Measurements from ENCODE around the gene CLN5. TPM values are rescaled to one million over a fixed set of nuclear protein-coding genes. Genes with fewer than 3 reads are reported as not detected.
"Not testable (repeated sequence)": the region's sequence is repeated elsewhere in the genome, so short reads cannot be mapped to it uniquely, and the experiment has no call there.

Gene CLN5
- polyA plus RNA-seq, 3 donors from 2014 or later, result 3.2 to 7.4 (median 7.0) TPM

GRCh38 chr13:76992548-76993001 is 694 bp downstream of the CLN5 start:
- peaks cover 31 to 34% of the 10 kb centered on the region in 2 donors for H3K4me1 Mint-ChIP-seq
- H3K9me3 Mint-ChIP-seq, result no peaks in the 10 kb centered on the region
- DNase-seq, result no peak
- H3K4me3 Mint-ChIP-seq, result peak overlapping the region; percentile 89 to 97 (median 95)
- H3K36me3 Mint-ChIP-seq, result peaks cover 0 to 9% (median 6%) of the 10 kb centered on the region in 3 donors
- peak overlapping the region; percentile 84 to 100 (median 99) for H3K27ac Mint-ChIP-seq
- H3K27me3 Mint-ChIP-seq (ENCODE audit: low read depth in 3 of 3), result peaks cover 33 to 46% (median 37%) of the 10 kb centered on the region in 3 donors

- Mint-ChIP-seq H3K4me3 (peak overlapping the region; percentile 89 to 97 (median 95)), H3K27ac (peak overlapping the region in 5 of 6 donors; percentile 96 to 100 (median 99)), H3K36me3 (peaks cover 0 to 11% (median 6%) of the 10 kb centered on the region in 3 donors), H3K27me3 (ENCODE audit: low read depth in 3 of 3) (peaks cover 33 to 43% (median 37%) of the 10 kb centered on the region in 3 donors), H3K4me1 (peaks cover 31 to 34% of the 10 kb centered on the region in 2 donors), H3K9me3 (no peaks in the 10 kb centered on the region)
- DNase-seq, result no peak
Measured at GRCh38 chr13:76993021-76993420, 1.1 kb downstream of the CLN5 start.

- peaks cover 33 to 38% (median 33%) of the 10 kb centered on the region in 3 donors for H3K27me3 Mint-ChIP-seq (ENCODE audit: low read depth in 3 of 3)
- peaks cover 3 to 16% (median 6%) of the 10 kb centered on the region in 3 donors for H3K36me3 Mint-ChIP-seq
- peak overlapping the region in 3 of 6 donors; percentile 96 to 99 (median 99) for H3K27ac Mint-ChIP-seq
- DNase-seq, result no peak
- peak overlapping the region in 4 of 5 donors; percentile 89 to 97 (median 96) for H3K4me3 Mint-ChIP-seq
- H3K9me3 Mint-ChIP-seq, result no peaks in the 10 kb centered on the region
- H3K4me1 Mint-ChIP-seq, result peaks cover 31 to 34% of the 10 kb centered on the region in 2 donors
Measured at GRCh38 chr13:76993473-76993872, 1.6 kb downstream of the CLN5 start.

- Mint-ChIP-seq H3K36me3 (peaks cover 6 to 20% (median 9%) of the 10 kb centered on the region in 3 donors), H3K27me3 (ENCODE audit: low read depth in 3 of 3) (peaks cover 33 to 36% (median 33%) of the 10 kb centered on the region in 3 donors), H3K4me3 (peak overlapping the region in 3 of 5 donors; percentile 4 to 47 (median 41)), H3K9me3 (no peaks in the 10 kb centered on the region), H3K4me1 (peaks cover 31 to 34% of the 10 kb centered on the region in 2 donors), H3K27ac (peak overlapping the region in 3 of 6 donors; percentile 45 to 99 (median 68))
- DNase-seq, result no peak
Measured at GRCh38 chr13:76994281-76994680, 2.4 kb downstream of the CLN5 start.

GRCh38 chr13:77000475-77000874 is 8.6 kb downstream of the CLN5 start:
- no peak overlapping the region for H3K4me3 Mint-ChIP-seq
- peaks cover 0 to 6% of the 10 kb centered on the region in 2 donors for H3K4me1 Mint-ChIP-seq
- H3K27me3 Mint-ChIP-seq (ENCODE audit: low read depth in 3 of 3), result peaks cover 2 to 6% (median 2%) of the 10 kb centered on the region in 3 donors
- no peak for DNase-seq
- no peak overlapping the region for H3K27ac Mint-ChIP-seq
- H3K9me3 Mint-ChIP-seq, result no peaks in the 10 kb centered on the region
- peaks cover 6 to 41% (median 14%) of the 10 kb centered on the region in 3 donors for H3K36me3 Mint-ChIP-seq

- Mint-ChIP-seq H3K36me3 (peaks cover 6 to 38% (median 11%) of the 10 kb centered on the region in 3 donors), H3K4me3 (no peak overlapping the region), H3K27me3 (ENCODE audit: low read depth in 3 of 3) (peaks cover 0 to 6% (median 0%) of the 10 kb centered on the region in 3 donors), H3K27ac (peak overlapping the region in 1 of 6 donors; percentile 32), H3K9me3 (no peaks in the 10 kb centered on the region), H3K4me1 (peaks cover 0 to 6% of the 10 kb centered on the region in 2 donors)
- DNase-seq, result no peak
Measured at GRCh38 chr13:77001540-77001939, 9.7 kb downstream of the CLN5 start.

- H3K27ac Mint-ChIP-seq, result peak overlapping the region in 1 of 6 donors; percentile 32
- peaks cover under 1 to 8% of the 10 kb centered on the region in 2 donors for H3K4me1 Mint-ChIP-seq
- H3K9me3 Mint-ChIP-seq, result no peaks in the 10 kb centered on the region
- DNase-seq, result no peak
- H3K36me3 Mint-ChIP-seq, result peaks cover 6 to 34% (median 9%) of the 10 kb centered on the region in 3 donors
- H3K4me3 Mint-ChIP-seq, result no peak overlapping the region
- H3K27me3 Mint-ChIP-seq (ENCODE audit: low read depth in 3 of 3), result peaks cover 0 to 6% (median 0%) of the 10 kb centered on the region in 3 donors
Measured at GRCh38 chr13:77001963-77002587, 10.2 kb downstream of the CLN5 start.

GRCh38 chr13:77002590-77003190 is 10.8 kb downstream of the CLN5 start:
- no peak overlapping the region for H3K27ac Mint-ChIP-seq
- H3K4me1 Mint-ChIP-seq, result peaks cover 4 to 12% of the 10 kb centered on the region in 2 donors
- H3K4me3 Mint-ChIP-seq, result no peak overlapping the region
- H3K27me3 Mint-ChIP-seq (ENCODE audit: low read depth in 3 of 3), result peaks cover 0 to 6% (median 0%) of the 10 kb centered on the region in 3 donors
- no peaks in the 10 kb centered on the region for H3K9me3 Mint-ChIP-seq
- H3K36me3 Mint-ChIP-seq, result peaks cover 6 to 38% (median 11%) of the 10 kb centered on the region in 3 donors
- DNase-seq, result no peak

GRCh38 chr13:77008337-77008736 is 16.5 kb downstream of the CLN5 start:
- peaks cover 7 to 24% of the 10 kb centered on the region in 2 donors for H3K4me1 Mint-ChIP-seq
- not testable (repeated sequence) for H3K4me3 Mint-ChIP-seq; H3K9me3 Mint-ChIP-seq; H3K27me3 Mint-ChIP-seq (ENCODE audit: low read depth in 3 of 3); DNase-seq; H3K27ac Mint-ChIP-seq
- H3K36me3 Mint-ChIP-seq, result peaks cover 3 to 35% (median 19%) of the 10 kb centered on the region in 3 donors

GRCh38 chr13:77009011-77009410 is 17.1 kb downstream of the CLN5 start:
- DNase-seq, result no peak
- Mint-ChIP-seq H3K4me1 (peaks cover 7 to 31% of the 10 kb centered on the region in 2 donors), H3K4me3 (no peak overlapping the region)

GRCh38 chr13:77009719-77010118 is 17.8 kb downstream of the CLN5 start:
- Mint-ChIP-seq H3K27ac (peak overlapping the region in 2 of 6 donors; percentile 23 to 40), H3K4me1 (peaks cover 11 to 38% of the 10 kb centered on the region in 2 donors), H3K36me3 (peaks cover 11 to 49% (median 19%) of the 10 kb centered on the region in 3 donors)
- not testable (repeated sequence) for H3K27me3 Mint-ChIP-seq (ENCODE audit: low read depth in 3 of 3); DNase-seq; H3K4me3 Mint-ChIP-seq; H3K9me3 Mint-ChIP-seq

More at GRCh38 chr13:77009011-77009410, 17.1 kb downstream of the CLN5 start:
- H3K9me3 Mint-ChIP-seq, result no peaks in the 10 kb centered on the region
- H3K27me3 Mint-ChIP-seq (ENCODE audit: low read depth in 3 of 3), result peaks cover 0 to 6% (median 0%) of the 10 kb centered on the region in 3 donors
- H3K36me3 Mint-ChIP-seq, result peaks cover 4 to 42% (median 19%) of the 10 kb centered on the region in 3 donors
- no peak overlapping the region for H3K27ac Mint-ChIP-seq

- no peak overlapping the region for H3K4me3 Mint-ChIP-seq
- H3K27ac Mint-ChIP-seq, result no peak overlapping the region
- DNase-seq, result no peak
- no peaks in the 10 kb centered on the region for H3K9me3 Mint-ChIP-seq
- H3K36me3 Mint-ChIP-seq, result peaks cover 14 to 67% (median 24%) of the 10 kb centered on the region in 3 donors
- peaks cover 0 to 1% (median 0%) of the 10 kb centered on the region in 3 donors for H3K27me3 Mint-ChIP-seq (ENCODE audit: low read depth in 3 of 3)
- peaks cover 8 to 56% of the 10 kb centered on the region in 2 donors for H3K4me1 Mint-ChIP-seq
Measured at GRCh38 chr13:77013853-77014542, 22.1 kb downstream of the CLN5 start.

GRCh38 chr13:77014906-77015685 is 23.2 kb downstream of the CLN5 start:
- H3K36me3 Mint-ChIP-seq, result peaks cover 8 to 59% (median 24%) of the 10 kb centered on the region in 3 donors
- H3K4me3 Mint-ChIP-seq, result no peak overlapping the region
- H3K27ac Mint-ChIP-seq, result peak overlapping the region in 1 of 6 donors; percentile 49
- no peaks in the 10 kb centered on the region for H3K9me3 Mint-ChIP-seq
- peaks cover 13 to 67% of the 10 kb centered on the region in 2 donors for H3K4me1 Mint-ChIP-seq
- peaks cover 0 to 1% (median 0%) of the 10 kb centered on the region in 3 donors for H3K27me3 Mint-ChIP-seq (ENCODE audit: low read depth in 3 of 3)
- no peak for DNase-seq

Data from immature natural killer cell (primary cell).